Mesenchymal stem cell (in vitro differentiated cells and primary cell): Measurements from ENCODE around the gene HSD3B7.
"Not testable (repeated sequence)": the region's sequence is repeated elsewhere in the genome, so short reads cannot be mapped to it uniquely, and the experiment has no call there.

Source experiments
- DNase-seq: peaks from one replicate; pipeline ENCODE4 v3.0.0-alpha.2; 2013
- H2AFZ ChIP-seq: one replicate; pipeline ENCODE4 v1.6.1; 2013; ENCODE audit warnings: low read depth, mild to moderate bottlenecking, control low read depth, inconsistent platforms, low read length, moderate library complexity
- H2AK5ac ChIP-seq: 2 replicates; pipeline ENCODE4 v1.6.1; 2013; ENCODE audit warnings: low read length, moderate library complexity, mild to moderate bottlenecking, inconsistent platforms; ENCODE audit not compliant: severe bottlenecking
- H2BK120ac ChIP-seq: one replicate; pipeline ENCODE4 v1.6.1; 2013; ENCODE audit warnings: low read depth, mild to moderate bottlenecking, inconsistent platforms, low read length, moderate library complexity
- H2BK12ac ChIP-seq, 2 experiments: one replicate each; pipeline ENCODE4 v1.6.1; 2013; ENCODE audit warnings: inconsistent platforms in 2 of 2, low read length in 2 of 2, mild to moderate bottlenecking in 2 of 2, moderate library complexity in 2 of 2, control low read depth in 1 of 2
- H2BK15ac ChIP-seq: one replicate; pipeline ENCODE4 v1.6.1; 2013; ENCODE audit warnings: mild to moderate bottlenecking, low read depth, inconsistent platforms; ENCODE audit not compliant: poor library complexity, severe bottlenecking
- H2BK5ac ChIP-seq: 2 replicates; pipeline ENCODE4 v1.6.1; 2013; ENCODE audit warnings: low read depth, mild to moderate bottlenecking, low read length, control low read depth, inconsistent platforms; ENCODE audit not compliant: poor library complexity, severe bottlenecking
- H3K14ac ChIP-seq, 2 experiments: one replicate each; pipeline ENCODE4 v1.6.1; 2013; ENCODE audit warnings: inconsistent platforms in 2 of 2, low read length in 2 of 2, control low read depth in 1 of 2, mild to moderate bottlenecking in 1 of 2, moderate library complexity in 1 of 2
- H3K18ac ChIP-seq, 2 experiments: one replicate each; pipeline ENCODE4 v1.6.1; 2013; ENCODE audit warnings: inconsistent platforms in 2 of 2, low read length in 2 of 2, control low read depth in 1 of 2, low read depth in 1 of 2, mild to moderate bottlenecking in 1 of 2
- H3K23ac ChIP-seq, 2 experiments: one replicate each; pipeline ENCODE4 v1.6.1; 2013; ENCODE audit warnings: inconsistent platforms in 2 of 2, low read length in 2 of 2, mild to moderate bottlenecking in 2 of 2, moderate library complexity in 2 of 2, control low read depth in 1 of 2
- H3K27ac ChIP-seq: 2 replicates; pipeline ENCODE4 v1.5.1; 2013; ENCODE audit warnings: mild to moderate bottlenecking, moderate library complexity, low read length, control low read depth, inconsistent platforms; ENCODE audit not compliant: poor library complexity, severe bottlenecking
- H3K27me3 ChIP-seq, 2 experiments: 2 replicates each; pipeline versions ENCODE4 v1.6.1 to v1.7.0; 2013; ENCODE audit warnings: low read length in 2 of 2, mild to moderate bottlenecking in 2 of 2, moderate library complexity in 2 of 2, control low read depth in 1 of 2, inconsistent platforms in 1 of 2; ENCODE audit not compliant: control insufficient read depth in 1 of 2, insufficient read depth in 1 of 2
- H3K36me3 ChIP-seq, 2 experiments: 2 replicates each; pipeline versions ENCODE4 v1.6.1 to v1.7.0; 2013; ENCODE audit warnings: low read length in 2 of 2, control low read depth in 1 of 2, inconsistent platforms in 1 of 2, low read depth in 1 of 2, mild to moderate bottlenecking in 1 of 2; ENCODE audit not compliant: insufficient read depth in 2 of 2, control insufficient read depth in 1 of 2
- H3K4ac ChIP-seq, 2 experiments: one replicate each; pipeline ENCODE4 v1.6.1; 2013; ENCODE audit warnings: inconsistent platforms in 2 of 2, low read length in 2 of 2, mild to moderate bottlenecking in 2 of 2, moderate library complexity in 2 of 2, control low read depth in 1 of 2, low read depth in 1 of 2
- H3K4me1 ChIP-seq: 2 replicates; pipeline ENCODE4 v1.6.1; 2013; ENCODE audit warnings: low read depth, low read length, control low read depth; ENCODE audit not compliant: control insufficient read depth, insufficient read depth
- H3K4me2 ChIP-seq: 2 replicates; pipeline ENCODE4 v1.6.1; 2013; ENCODE audit warnings: low read length, mild to moderate bottlenecking, inconsistent platforms; ENCODE audit not compliant: poor library complexity, severe bottlenecking
- H3K4me3 ChIP-seq, 2 experiments: 2 replicates each; pipeline versions ENCODE4 v1.5.1 to v1.7.0; 2013; ENCODE audit warnings: low read length in 2 of 2, mild to moderate bottlenecking in 2 of 2, control low read depth in 1 of 2, low read depth in 1 of 2; ENCODE audit not compliant: insufficient read depth in 1 of 2
- H3K79me1 ChIP-seq: replicated peaks from 2 replicates; pipeline ENCODE4 v1.6.1; 2013; ENCODE audit warnings: mild to moderate bottlenecking, control low read depth, low read length, inconsistent platforms; ENCODE audit not compliant: poor library complexity, severe bottlenecking
- H3K9ac ChIP-seq: 2 replicates; pipeline ENCODE4 v1.7.0; 2013; ENCODE audit warnings: mild to moderate bottlenecking, low read length, moderate library complexity
- H3K9me3 ChIP-seq: 2 replicates; pipeline ENCODE4 v1.7.0; 2013; ENCODE audit warnings: mild to moderate bottlenecking, low read length; ENCODE audit not compliant: control insufficient read depth
- H4K8ac ChIP-seq: one replicate; pipeline ENCODE4 v1.6.1; 2013; ENCODE audit warnings: inconsistent platforms, mild to moderate bottlenecking, low read length, moderate library complexity
- H4K91ac ChIP-seq: one replicate; pipeline ENCODE4 v1.6.1; 2013; ENCODE audit warnings: mild to moderate bottlenecking, low read length, inconsistent platforms
- WGBS: methylation state at CpG from one replicate; pipeline ENCODE4 v1.1.7; 2013; ENCODE audit warnings: mixed read lengths; 5-methylcytosine and 5-hydroxymethylcytosine counted together

HSD3B7 gene

DNA sequence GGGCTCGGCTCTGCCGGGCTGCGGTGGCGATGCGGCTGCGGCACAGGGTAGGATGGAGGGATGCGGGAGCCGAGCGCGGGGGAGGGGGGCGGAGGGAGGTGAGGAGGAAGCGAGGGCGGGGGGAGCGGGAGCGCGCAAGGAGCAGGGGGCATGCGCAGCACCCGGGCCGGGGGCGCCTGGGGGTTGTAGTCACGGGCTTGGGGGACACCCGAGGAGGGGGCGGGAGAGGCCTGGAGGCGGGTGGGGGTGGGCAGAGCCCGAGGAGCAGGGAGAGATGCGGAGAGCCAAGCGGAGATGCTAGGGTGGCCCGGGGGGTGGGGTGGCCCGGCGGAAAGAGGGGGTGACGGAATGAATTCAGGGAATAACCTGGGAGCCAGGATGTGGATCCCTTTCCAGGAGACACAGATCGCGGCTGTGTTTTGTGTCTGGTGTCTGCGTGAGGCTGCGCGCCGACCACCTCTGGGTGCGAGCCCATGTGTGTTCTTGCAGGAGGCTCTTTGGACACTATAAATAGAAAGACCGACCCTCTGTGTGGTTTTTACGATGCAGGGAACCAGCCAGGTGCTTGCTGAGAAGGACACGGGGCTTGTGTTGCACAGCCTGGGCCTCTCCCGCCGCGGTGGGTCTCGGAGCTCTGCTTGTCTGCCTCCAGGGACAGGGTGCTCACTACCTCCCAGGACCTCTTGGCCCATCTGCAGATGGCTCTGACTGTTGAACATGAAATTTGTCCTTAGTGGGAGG, 25.7 kb downstream of the HSD3B7 start, which contains the start of gene STX1B:
TSS of gene STX1B (minus strand) at position 54 of the 741 bp plus-strand sequence. CDS start 242 bp downstream, outside the sequence.
- no peak within 1 kb of the TSS for H3K18ac ChIP-seq
- peak within 1 kb of the TSS; percentile 72 for H3K9ac ChIP-seq
- 24% methylated on average over 27 of the region's 45 CpGs for WGBS
- H2BK12ac ChIP-seq: no peak within 1 kb of the TSS
- DNase-seq: no peak
- peaks cover 5 to 17% of the 10 kb centered on the region in 2 experiments for H3K27me3 ChIP-seq
- H2BK15ac ChIP-seq: no peak within 1 kb of the TSS
- no peaks in the 10 kb centered on the region for H3K9me3 ChIP-seq
- no peak within 1 kb of the TSS for H2BK5ac ChIP-seq
- H3K4me1 ChIP-seq: peaks cover 34% of the 10 kb centered on the region
- H2BK120ac ChIP-seq: no peak within 1 kb of the TSS
- H3K79me1 ChIP-seq: peaks cover 2% of the 10 kb centered on the region
- no peak within 1 kb of the TSS for H2AFZ ChIP-seq
- no peak within 1 kb of the TSS for H4K8ac ChIP-seq
- no peak within 1 kb of the TSS for H3K27ac ChIP-seq
- H4K91ac ChIP-seq: no peak within 1 kb of the TSS
- H2AK5ac ChIP-seq: no peak within 1 kb of the TSS
- H3K23ac ChIP-seq: no peak within 1 kb of the TSS
- H3K4ac ChIP-seq: no peak within 1 kb of the TSS
- H3K4me3 ChIP-seq: peak within 1 kb of the TSS; percentile 59 to 78
- H3K4me2 ChIP-seq: peak within 1 kb of the TSS; percentile 51
- H3K14ac ChIP-seq: no peak within 1 kb of the TSS
- H3K36me3 ChIP-seq: no peaks in the 10 kb centered on the region

DNA sequence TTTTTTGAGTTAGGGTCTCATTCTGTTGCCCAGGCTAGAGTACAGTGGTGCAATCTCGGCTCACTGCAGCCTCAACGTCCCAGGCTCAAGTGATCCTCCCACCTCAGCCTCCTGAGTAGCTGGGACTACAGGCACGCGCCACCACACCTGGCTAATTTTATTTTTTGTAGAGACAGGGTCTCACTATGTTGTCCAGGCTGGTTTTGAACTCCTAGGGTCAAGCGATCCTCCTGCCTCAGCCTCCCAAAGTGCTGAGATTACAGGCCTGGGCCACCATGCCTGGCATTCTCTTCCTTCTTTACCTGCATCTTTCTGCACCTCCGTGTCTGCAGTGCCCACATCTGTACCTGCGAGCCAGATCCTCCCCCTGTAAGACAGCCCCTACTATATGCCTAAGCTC, 26.8 kb downstream of the HSD3B7 start:
- not testable (repeated sequence) for DNase-seq, H2BK5ac ChIP-seq, H3K4ac ChIP-seq, H3K23ac ChIP-seq, H3K4me3 ChIP-seq, H3K9me3 ChIP-seq, H4K8ac ChIP-seq, H3K27ac ChIP-seq, H2AK5ac ChIP-seq, H2BK12ac ChIP-seq, H3K79me1 ChIP-seq, H2BK120ac ChIP-seq, H4K91ac ChIP-seq, H2AFZ ChIP-seq, H2BK15ac ChIP-seq, H3K18ac ChIP-seq, H3K4me2 ChIP-seq, H3K14ac ChIP-seq, H3K9ac ChIP-seq, H3K36me3 ChIP-seq
- peaks cover 5 to 17% of the 10 kb centered on the region in 2 experiments for H3K27me3 ChIP-seq
- 86% methylated on average over 7 of the region's 7 CpGs for WGBS
- H3K4me1 ChIP-seq: peaks cover 34% of the 10 kb centered on the region

- not testable (repeated sequence) for H3K4me2 ChIP-seq, H2AFZ ChIP-seq, H3K23ac ChIP-seq, H3K27ac ChIP-seq, H3K36me3 ChIP-seq, H2BK15ac ChIP-seq, H3K4me3 ChIP-seq, H4K8ac ChIP-seq, DNase-seq, H3K79me1 ChIP-seq, H2BK5ac ChIP-seq, H4K91ac ChIP-seq, H2BK12ac ChIP-seq, H2AK5ac ChIP-seq, H3K14ac ChIP-seq, H3K4ac ChIP-seq, H2BK120ac ChIP-seq, H3K9me3 ChIP-seq, H3K9ac ChIP-seq, H3K18ac ChIP-seq
- peaks cover 5 to 17% of the 10 kb centered on the region in 2 experiments for H3K27me3 ChIP-seq
- peaks cover 25% of the 10 kb centered on the region for H3K4me1 ChIP-seq
Measured at GRCh38 chr16:31013292-31013691, 28.3 kb downstream of the HSD3B7 start.

GRCh38 chr16:31016018-31016417, 31.0 kb downstream of the HSD3B7 start:
- peaks cover 9% of the 10 kb centered on the region for H3K4me1 ChIP-seq
- H3K14ac ChIP-seq: no peak overlapping the region
- H2BK12ac ChIP-seq: no peak overlapping the region

More at GRCh38 chr16:31016018-31016417, 31.0 kb downstream of the HSD3B7 start:
- no peak overlapping the region for H3K4me3 ChIP-seq
- no peak overlapping the region for H3K27ac ChIP-seq
- H2AK5ac ChIP-seq: no peak overlapping the region
- no peak overlapping the region for H2AFZ ChIP-seq
- H3K4ac ChIP-seq: no peak overlapping the region
- no peak overlapping the region for H2BK5ac ChIP-seq
- no peaks in the 10 kb centered on the region for H3K36me3 ChIP-seq
- H3K9ac ChIP-seq: no peak overlapping the region
- no peak overlapping the region for H4K8ac ChIP-seq
- no peak overlapping the region for H3K4me2 ChIP-seq
- 84% methylated on average over 6 of the region's 6 CpGs for WGBS
- H2BK15ac ChIP-seq: no peak overlapping the region
- no peak overlapping the region for H3K18ac ChIP-seq
- peaks cover 5 to 15% of the 10 kb centered on the region in 2 experiments for H3K27me3 ChIP-seq
- H2BK120ac ChIP-seq: no peak overlapping the region
- no peak for DNase-seq
- no peak overlapping the region for H3K23ac ChIP-seq
- no peaks in the 10 kb centered on the region for H3K9me3 ChIP-seq
- no peak overlapping the region for H4K91ac ChIP-seq
- no peaks in the 10 kb centered on the region for H3K79me1 ChIP-seq
